ENCODE data around the gene SPOUT1.

DNA sequence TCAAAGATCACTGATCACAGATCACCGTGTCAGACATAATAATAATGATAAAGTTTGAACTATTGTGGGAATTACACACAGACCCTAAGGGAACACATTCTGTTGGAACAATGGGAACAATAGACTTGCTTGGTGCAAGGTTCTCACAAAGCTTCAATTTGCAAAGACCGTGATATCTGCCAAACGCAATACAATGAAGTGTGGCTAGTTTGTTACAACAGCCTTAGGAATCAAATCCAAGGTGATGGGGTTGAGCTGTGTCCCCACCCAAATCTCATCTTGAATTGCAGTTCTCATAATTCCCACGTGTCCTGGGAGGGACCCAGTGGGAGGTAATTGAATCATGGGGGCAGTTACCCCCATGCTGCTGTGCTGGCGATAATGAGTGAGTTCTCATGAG, 31.3 kb upstream of the SPOUT1 start:
- no peak for TF ChIP-seq EP300 (IDR thresholded peaks at IDR 0.05)
- TF ChIP-seq, protein P1, sequence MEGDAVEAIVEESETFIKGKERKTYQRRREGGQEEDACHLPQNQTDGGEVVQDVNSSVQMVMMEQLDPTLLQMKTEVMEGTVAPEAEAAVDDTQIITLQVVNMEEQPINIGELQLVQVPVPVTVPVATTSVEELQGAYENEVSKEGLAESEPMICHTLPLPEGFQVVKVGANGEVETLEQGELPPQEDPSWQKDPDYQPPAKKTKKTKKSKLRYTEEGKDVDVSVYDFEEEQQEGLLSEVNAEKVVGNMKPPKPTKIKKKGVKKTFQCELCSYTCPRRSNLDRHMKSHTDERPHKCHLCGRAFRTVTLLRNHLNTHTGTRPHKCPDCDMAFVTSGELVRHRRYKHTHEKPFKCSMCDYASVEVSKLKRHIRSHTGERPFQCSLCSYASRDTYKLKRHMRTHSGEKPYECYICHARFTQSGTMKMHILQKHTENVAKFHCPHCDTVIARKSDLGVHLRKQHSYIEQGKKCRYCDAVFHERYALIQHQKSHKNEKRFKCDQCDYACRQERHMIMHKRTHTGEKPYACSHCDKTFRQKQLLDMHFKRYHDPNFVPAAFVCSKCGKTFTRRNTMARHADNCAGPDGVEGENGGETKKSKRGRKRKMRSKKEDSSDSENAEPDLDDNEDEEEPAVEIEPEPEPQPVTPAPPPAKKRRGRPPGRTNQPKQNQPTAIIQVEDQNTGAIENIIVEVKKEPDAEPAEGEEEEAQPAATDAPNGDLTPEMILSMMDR (IDR thresholded peaks at IDR 0.05): no peak

All from upper lobe of left lung (tissue), 4 donors.